AG09319 (cell line): Measurements from ENCODE around the gene COQ3.

Experiments
- DNase-seq: peaks from one replicate; pipeline ENCODE4 v3.0.0-alpha.2; 2010; ENCODE audit warnings: low read depth; ENCODE audit errors: extremely low read depth
- CTCF ChIP-seq: IDR thresholded peaks from 2 replicates; pipeline ENCODE4 v1.5.1; 2011; ENCODE audit warnings: low read depth, mild to moderate bottlenecking, inconsistent platforms, low read length, moderate library complexity

Gene COQ3

DNA sequence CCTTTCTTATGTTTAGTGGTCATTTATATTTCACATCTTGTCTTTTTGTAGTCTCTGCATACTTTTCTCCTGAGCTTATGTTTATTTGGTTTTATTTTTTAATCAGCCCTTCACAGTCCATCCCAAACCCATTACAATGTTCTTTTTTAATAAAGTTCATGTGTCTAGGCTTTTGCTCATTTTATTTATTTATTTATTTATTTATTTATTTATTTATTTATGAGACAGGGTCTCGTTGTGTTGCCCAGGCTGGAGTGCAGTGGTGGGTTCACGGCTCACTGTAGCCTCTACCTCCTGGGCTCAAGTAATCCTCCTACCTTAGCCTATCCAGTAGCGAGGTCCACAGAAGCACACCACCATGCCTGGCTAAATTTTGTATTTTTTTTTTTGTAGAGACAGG is 3.1 kb downstream of the COQ3 start:
- no peak for DNase-seq
- no peak for TF ChIP-seq CTCF

- no peak for TF ChIP-seq CTCF
Measured at GRCh38 chr6:99384507-99384906, 9.5 kb downstream of the COQ3 start.

GRCh38 chr6:99378636-99379035 is 15.4 kb downstream of the COQ3 start:
- no peak for TF ChIP-seq CTCF
- DNase-seq: no peak

More at GRCh38 chr6:99384507-99384906, 9.5 kb downstream of the COQ3 start:
- no peak for DNase-seq

- no peak for DNase-seq
- no peak for TF ChIP-seq CTCF
Measured at GRCh38 chr6:99369533-99369932, 24.5 kb downstream of the COQ3 start.

- TF ChIP-seq CTCF: no peak
- no peak for DNase-seq
Measured at GRCh38 chr6:99366852-99367251, 27.1 kb downstream of the COQ3 start.

DNA sequence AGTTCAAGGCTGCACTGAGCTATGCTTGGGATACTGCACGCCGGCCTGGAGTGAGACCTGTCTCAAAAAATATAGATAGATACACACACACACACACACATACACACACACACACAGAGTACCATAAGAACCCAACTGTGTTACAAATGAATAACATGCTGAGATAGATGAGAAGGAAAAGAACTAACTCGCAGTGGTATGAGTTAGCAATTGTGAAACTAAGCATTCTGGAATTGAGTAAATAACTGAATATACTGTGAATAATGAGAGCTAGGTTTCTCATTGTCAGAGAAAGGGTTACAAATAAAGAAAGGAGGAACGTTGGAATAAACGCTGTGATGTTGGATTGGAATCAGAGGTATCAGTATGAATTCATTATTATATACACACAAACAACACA is 30.0 kb downstream of the COQ3 start:
- TF ChIP-seq CTCF: no peak
- DNase-seq: no peak

DNA sequence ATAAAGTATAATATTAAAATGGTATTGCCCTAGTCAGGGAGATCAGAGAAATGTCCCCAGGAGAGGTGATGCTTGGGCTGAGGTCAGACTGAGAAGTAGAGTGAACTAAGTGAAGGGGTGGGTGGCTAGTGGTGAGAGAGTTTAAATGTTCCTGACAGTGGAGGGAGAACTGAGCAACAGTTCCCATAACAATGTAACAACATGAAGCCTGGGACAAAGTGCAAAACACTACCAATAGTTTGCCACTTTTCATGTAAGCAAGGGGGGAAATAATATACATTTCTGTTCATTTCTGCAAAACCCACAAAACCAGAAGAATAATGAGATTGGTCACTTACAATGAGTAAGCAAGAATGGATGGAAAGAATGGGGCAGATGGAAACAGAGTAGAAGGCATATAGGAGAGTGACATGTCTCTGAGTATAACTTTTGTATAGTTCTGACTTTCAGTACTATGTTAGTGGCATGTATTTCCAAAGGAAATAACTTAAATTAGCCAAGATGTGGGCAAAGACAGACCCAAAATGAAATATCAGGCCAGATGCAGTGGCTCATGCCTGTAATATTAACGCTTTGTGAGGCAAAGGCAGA is 31.2 kb downstream of the COQ3 start:
- no peak for DNase-seq

More for the DNA sequence above, 31.2 kb downstream of the COQ3 start:
- no peak for TF ChIP-seq CTCF
